Measurements from ENCODE around the gene PDSS2. TPM values are rescaled to one million over a fixed set of nuclear protein-coding genes. Genes with fewer than 3 reads are reported as not detected.
"Not testable (repeated sequence)": the region's sequence is repeated elsewhere in the genome, so short reads cannot be mapped to it uniquely, and the experiment has no call there.

Gene PDSS2
- total RNA-seq, 1 donor from 2014 or later: 16.2 TPM

DNA sequence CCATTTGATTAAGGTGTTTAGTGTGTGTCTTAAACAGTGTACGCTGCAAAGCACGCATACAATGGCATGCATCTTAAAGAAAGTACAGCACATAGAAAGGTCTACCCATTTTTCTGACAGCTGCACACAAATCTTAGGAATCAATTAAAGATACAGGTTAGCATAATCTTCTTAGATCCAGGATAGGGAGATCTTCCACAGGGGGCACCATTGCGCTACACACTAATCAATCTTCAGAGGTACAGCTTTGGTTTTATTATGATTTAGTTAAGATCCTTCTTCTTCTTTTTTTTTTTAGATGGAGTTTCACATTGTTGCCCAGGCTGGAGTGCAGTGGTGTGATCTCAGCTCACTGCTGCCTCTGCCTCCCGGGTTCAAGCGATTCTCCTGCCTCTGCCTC, 280.4 kb downstream of the PDSS2 start:
- Histone ChIP-seq H3K4me1 (no peaks in the 10 kb centered on the region), H3K27me3 (no peaks in the 10 kb centered on the region), H3K36me3 (no peaks in the 10 kb centered on the region), H3K9me3 (no peaks in the 10 kb centered on the region), H3K4me3 (no peak overlapping the region), H3K27ac (no peak overlapping the region)
- intact Hi-C loops (cut with DNase I): no loop called here
- DNase-seq (no peak), ATAC-seq (no peak)
- TF ChIP-seq, protein P1, sequence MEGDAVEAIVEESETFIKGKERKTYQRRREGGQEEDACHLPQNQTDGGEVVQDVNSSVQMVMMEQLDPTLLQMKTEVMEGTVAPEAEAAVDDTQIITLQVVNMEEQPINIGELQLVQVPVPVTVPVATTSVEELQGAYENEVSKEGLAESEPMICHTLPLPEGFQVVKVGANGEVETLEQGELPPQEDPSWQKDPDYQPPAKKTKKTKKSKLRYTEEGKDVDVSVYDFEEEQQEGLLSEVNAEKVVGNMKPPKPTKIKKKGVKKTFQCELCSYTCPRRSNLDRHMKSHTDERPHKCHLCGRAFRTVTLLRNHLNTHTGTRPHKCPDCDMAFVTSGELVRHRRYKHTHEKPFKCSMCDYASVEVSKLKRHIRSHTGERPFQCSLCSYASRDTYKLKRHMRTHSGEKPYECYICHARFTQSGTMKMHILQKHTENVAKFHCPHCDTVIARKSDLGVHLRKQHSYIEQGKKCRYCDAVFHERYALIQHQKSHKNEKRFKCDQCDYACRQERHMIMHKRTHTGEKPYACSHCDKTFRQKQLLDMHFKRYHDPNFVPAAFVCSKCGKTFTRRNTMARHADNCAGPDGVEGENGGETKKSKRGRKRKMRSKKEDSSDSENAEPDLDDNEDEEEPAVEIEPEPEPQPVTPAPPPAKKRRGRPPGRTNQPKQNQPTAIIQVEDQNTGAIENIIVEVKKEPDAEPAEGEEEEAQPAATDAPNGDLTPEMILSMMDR (IDR thresholded peaks at IDR 0.05): peak; percentile 19

DNA sequence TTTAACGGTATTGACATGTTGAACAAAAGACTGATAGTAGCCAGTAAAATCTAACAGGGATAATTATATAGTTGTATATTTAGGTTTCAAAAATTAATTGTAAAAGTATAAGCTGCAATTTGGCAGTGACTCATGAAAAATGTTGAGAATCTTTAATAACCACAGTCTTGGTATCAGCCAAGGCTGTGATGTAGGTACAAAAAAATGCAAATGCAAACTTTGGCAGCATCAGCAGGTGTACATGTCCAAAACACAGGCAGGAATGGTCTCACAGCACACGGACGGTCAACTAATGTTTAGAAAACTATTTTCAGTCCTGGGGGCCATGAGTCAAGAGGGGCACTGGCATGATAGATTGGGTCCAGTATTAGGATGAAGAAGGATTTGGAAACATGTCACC, 285.6 kb downstream of the PDSS2 start:
- no peaks in the 10 kb centered on the region for H3K27me3 ChIP-seq
- intact Hi-C loops (cut with DNase I): no loop called here

DNA sequence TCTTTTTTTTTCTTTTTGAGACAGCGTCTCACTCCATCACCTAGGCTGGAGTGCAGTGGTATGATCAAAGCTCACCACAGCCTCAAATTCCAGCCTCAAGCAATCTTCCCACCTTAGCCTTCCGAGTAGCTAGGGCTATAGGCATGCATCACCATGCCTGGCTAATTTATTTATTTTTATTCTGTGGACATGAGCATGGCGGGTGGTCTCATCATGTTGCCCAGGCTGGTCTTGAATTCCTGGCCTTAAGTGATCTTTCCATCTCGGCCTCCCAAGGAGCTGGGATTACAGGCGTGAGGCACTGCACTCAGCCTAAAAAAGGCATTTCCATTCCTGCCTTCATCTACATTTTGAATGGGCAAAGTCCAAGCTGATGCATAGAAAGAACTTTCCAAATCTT, 287.9 kb downstream of the PDSS2 start:
- ATAC-seq (no peak), DNase-seq (no peak)
- Histone ChIP-seq H3K9me3 (no peaks in the 10 kb centered on the region), H3K4me1 (no peaks in the 10 kb centered on the region), H3K4me3 (no peak overlapping the region), H3K27me3 (no peaks in the 10 kb centered on the region), H3K36me3 (no peaks in the 10 kb centered on the region), H3K27ac (no peak overlapping the region)
- TF ChIP-seq, protein P1 (IDR thresholded peaks at IDR 0.05): no peak
- intact Hi-C loops (cut with DNase I): no loop called here

More for the DNA sequence above, 285.6 kb downstream of the PDSS2 start:
- ATAC-seq (no peak), DNase-seq (no peak)
- Histone ChIP-seq H3K36me3 (no peaks in the 10 kb centered on the region), H3K27ac (no peak overlapping the region), H3K4me1 (no peaks in the 10 kb centered on the region), H3K9me3 (no peaks in the 10 kb centered on the region), H3K4me3 (no peak overlapping the region)
- TF ChIP-seq, protein P1 (IDR thresholded peaks at IDR 0.05): no peak

DNA sequence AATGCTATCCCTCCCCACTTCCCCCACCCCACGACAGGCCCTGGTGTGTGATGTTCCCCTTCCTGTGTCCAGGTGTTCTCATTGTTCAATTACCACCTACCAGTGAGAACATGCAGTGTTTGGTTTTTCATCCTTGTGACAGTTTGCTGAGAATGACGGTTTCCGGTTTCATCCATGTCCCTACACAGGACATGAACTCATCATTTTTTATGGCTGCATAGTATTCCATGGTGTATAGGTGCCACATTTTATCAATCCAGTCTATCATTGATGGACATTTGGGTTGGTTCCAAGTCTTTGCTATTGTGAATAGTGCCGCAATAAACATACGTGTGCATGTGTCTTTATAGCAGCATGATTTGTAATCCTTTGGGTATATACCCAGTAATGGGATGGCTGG, 295.1 kb downstream of the PDSS2 start:
- ATAC-seq; H3K36me3 ChIP-seq; H3K9me3 ChIP-seq; H3K4me1 ChIP-seq; H3K27me3 ChIP-seq; H3K4me3 ChIP-seq; H3K27ac ChIP-seq; DNase-seq; intact Hi-C loops (cut with DNase I): not testable (repeated sequence)

DNA sequence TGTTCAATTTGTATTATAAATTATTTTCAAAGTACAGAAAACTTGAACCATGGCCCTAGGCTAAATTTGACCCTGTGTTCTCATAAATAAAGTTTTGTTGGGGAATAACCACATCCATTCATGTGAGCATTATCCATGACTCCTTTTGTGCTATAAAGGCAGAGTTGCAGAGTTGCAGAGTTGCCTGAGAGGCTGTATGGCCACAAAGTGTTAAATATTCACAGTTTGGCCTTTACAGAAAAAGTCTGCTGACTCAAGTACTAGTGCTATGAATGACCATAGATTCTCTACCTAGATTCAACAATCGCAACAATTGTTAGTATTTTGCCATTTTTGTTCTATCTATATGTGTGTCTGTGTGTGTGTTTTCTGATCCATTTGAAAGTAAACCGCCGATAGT, 297.8 kb downstream of the PDSS2 start:
- Histone ChIP-seq H3K36me3 (no peaks in the 10 kb centered on the region), H3K27ac (no peak overlapping the region), H3K9me3 (no peaks in the 10 kb centered on the region), H3K4me1 (no peaks in the 10 kb centered on the region), H3K4me3 (no peak overlapping the region), H3K27me3 (no peaks in the 10 kb centered on the region)
- DNase-seq (no peak), ATAC-seq (no peak)
- TF ChIP-seq, protein P1 (IDR thresholded peaks at IDR 0.05): no peak
- intact Hi-C loops (cut with DNase I): no loop called here

DNA sequence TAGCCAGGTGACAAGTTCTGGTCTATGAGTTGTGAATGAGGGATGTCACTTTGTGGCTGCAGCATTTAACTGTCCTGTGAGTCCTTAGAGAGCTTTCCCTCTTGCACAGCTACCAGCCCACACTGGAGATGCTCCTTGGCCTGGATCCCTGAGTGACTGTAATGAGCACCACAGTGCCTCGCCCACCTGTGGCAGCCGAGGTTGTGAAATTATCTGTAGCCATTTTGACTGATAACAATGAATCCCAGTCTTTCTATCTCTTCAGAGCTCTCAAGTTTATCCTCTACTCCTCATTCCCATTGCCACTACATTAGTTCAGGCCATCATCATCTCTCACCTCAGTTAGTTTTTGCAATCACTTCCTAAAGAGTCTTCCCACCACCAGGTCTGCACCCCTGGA, 302.7 kb downstream of the PDSS2 start:
- Histone ChIP-seq H3K27me3 (no peaks in the 10 kb centered on the region), H3K27ac (no peak overlapping the region), H3K4me1 (no peaks in the 10 kb centered on the region), H3K4me3 (no peak overlapping the region), H3K36me3 (no peaks in the 10 kb centered on the region), H3K9me3 (no peaks in the 10 kb centered on the region)
- TF ChIP-seq, protein P1 (IDR thresholded peaks at IDR 0.05): no peak
- ATAC-seq (no peak), DNase-seq (no peak)
- intact Hi-C loops (cut with DNase I): no loop called here
